Stimulated activated CD4-positive, alpha-beta T cell treated with anti-CD3 and anti-CD28 coated beads, Interleukin-1b, Interleukin-23, amount 100 ng/mL, for 4 hours (primary cell): ENCODE data around the gene RNH1.

Experiments used
- DNase-seq, 2 donors: peaks; one replicate each; pipeline ENCODE4 v3.0.0-alpha.2; 2020; ENCODE audit warnings: low read depth in 2 of 2

The RNH1 gene

GRCh38 chr11:499201-500076, 7.6 kb downstream of the RNH1 start:
- no peak for DNase-seq

- no peak for DNase-seq
Observed at GRCh38 chr11:498297-499181, 8.5 kb downstream of the RNH1 start.

GRCh38 chr11:497565-498296, 9.3 kb downstream of the RNH1 start:
- no peak for DNase-seq

- no peak for DNase-seq
Observed at GRCh38 chr11:496834-497564, 10.0 kb downstream of the RNH1 start.

- DNase-seq = no peak
Observed at GRCh38 chr11:495537-495931, 11.5 kb downstream of the RNH1 start.

- no peak for DNase-seq
Observed at GRCh38 chr11:494761-495536, 12.1 kb downstream of the RNH1 start.

GRCh38 chr11:492427-493226, 14.4 kb downstream of the RNH1 start:
- DNase-seq = no peak

- no peak for DNase-seq
Observed at GRCh38 chr11:491358-491757, 15.7 kb downstream of the RNH1 start.

GRCh38 chr11:490930-491260, 16.1 kb downstream of the RNH1 start:
- no peak for DNase-seq

GRCh38 chr11:490186-490929, 16.7 kb downstream of the RNH1 start:
- no peak for DNase-seq

GRCh38 chr11:489610-490185, 17.3 kb downstream of the RNH1 start:
- DNase-seq = no peak

GRCh38 chr11:488992-489391, 18.1 kb downstream of the RNH1 start:
- DNase-seq = no peak

GRCh38 chr11:488579-488978, 18.5 kb downstream of the RNH1 start:
- DNase-seq = no peak

GRCh38 chr11:488062-488461, 19.0 kb downstream of the RNH1 start:
- no peak for DNase-seq

GRCh38 chr11:487571-488021, 19.4 kb downstream of the RNH1 start:
- DNase-seq = no peak

GRCh38 chr11:486189-486588, 20.9 kb downstream of the RNH1 start:
- DNase-seq = no peak

- DNase-seq = no peak
Observed at GRCh38 chr11:484616-485015, 22.4 kb downstream of the RNH1 start.

- no peak for DNase-seq
Observed at GRCh38 chr11:479311-479710, 27.7 kb downstream of the RNH1 start.
